ENCODE data around the gene SNTA1.

DNA sequence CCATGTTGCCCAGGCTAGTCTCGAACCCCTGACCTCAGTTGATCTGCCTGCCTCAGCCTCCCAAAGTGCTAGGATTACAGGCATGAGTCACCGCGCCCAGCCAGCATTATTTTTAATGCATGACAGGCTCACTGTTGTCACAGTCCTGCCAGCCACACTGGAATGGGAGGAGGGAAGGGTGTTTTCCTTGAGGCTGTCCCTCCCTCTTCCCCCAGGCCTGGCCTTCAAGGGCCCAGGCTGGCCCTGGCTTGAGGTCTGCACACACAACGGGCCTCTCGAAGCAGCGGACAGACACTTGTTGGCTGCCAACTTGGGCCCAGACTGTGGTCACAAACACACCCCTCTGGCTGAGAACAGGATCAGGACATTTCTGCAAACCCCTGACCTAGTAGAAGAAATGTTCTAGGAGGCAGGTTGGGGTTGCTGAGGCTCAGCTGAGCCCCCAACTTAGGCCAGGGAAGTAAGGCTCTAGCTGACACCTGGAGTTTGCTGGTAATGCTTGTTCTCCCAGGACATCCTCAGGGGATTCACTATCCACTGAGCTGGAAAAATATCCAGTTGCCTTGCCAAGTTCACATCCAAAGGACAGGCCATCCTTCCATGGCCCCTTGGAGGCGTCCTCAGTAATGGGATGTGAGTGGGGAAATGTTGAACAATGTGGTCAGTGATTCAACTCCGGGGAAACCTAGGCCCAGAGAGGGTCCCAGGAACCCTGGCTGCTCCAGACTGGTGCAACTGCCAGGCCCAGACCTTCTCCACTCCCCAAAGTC is 9.9 kb downstream of the SNTA1 start:
- TF ChIP-seq, protein P1, sequence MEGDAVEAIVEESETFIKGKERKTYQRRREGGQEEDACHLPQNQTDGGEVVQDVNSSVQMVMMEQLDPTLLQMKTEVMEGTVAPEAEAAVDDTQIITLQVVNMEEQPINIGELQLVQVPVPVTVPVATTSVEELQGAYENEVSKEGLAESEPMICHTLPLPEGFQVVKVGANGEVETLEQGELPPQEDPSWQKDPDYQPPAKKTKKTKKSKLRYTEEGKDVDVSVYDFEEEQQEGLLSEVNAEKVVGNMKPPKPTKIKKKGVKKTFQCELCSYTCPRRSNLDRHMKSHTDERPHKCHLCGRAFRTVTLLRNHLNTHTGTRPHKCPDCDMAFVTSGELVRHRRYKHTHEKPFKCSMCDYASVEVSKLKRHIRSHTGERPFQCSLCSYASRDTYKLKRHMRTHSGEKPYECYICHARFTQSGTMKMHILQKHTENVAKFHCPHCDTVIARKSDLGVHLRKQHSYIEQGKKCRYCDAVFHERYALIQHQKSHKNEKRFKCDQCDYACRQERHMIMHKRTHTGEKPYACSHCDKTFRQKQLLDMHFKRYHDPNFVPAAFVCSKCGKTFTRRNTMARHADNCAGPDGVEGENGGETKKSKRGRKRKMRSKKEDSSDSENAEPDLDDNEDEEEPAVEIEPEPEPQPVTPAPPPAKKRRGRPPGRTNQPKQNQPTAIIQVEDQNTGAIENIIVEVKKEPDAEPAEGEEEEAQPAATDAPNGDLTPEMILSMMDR (conservative IDR thresholded peaks at IDR 0.05): no peak
- TF ChIP-seq EZH2 (IDR thresholded peaks at IDR 0.05; ENCODE audit: low read depth): no peak

All from PC-9 (cell line).